Measurements from ENCODE around the gene TBC1D9.

GRCh38 chr4:140640150-140640748 is 115.9 kb downstream of the TBC1D9 start:
- TF ChIP-seq CTCF (optimal IDR thresholded peaks at IDR 0.05 in 1 of 3, IDR thresholded peaks at IDR 0.05 in 1 of 3, conservative IDR thresholded peaks at IDR 0.05 in 1 of 3; ENCODE audit: extremely low read depth in 1 of 3, insufficient read depth in 2 of 3, low read length in 3 of 3): no peak
- no peak for TF ChIP-seq EZH2 (IDR thresholded peaks at IDR 0.05; ENCODE audit: low read length)
